Measurements from ENCODE around the gene CSNK2A2. TPM values are rescaled to one million over a fixed set of nuclear protein-coding genes. Genes with fewer than 3 reads are reported as not detected.

Gene CSNK2A2
- total and polyA plus RNA-seq, 9 of the 15 experiments (the other 6 are each of a cell fraction or from before 2014, with no cell fraction given) = 20.8 to 109 (median 44.7) TPM

GRCh38 chr16:58243528-58244004 lies 45.7 kb upstream of the CSNK2A2 start (continued):
- TF ChIP-seq MGA (IDR thresholded peaks at IDR 0.05) = peak; percentile 63
- no peak for TF ChIP-seq MXD1 (CRISPR knock-in tag; IDR thresholded peaks at IDR 0.05; ENCODE audit: borderline replicate concordance, poor library complexity, severe bottlenecking)
- no peak for TF ChIP-seq TSC22D4 (tag; IDR thresholded peaks at IDR 0.05)
- TF ChIP-seq ZBTB40 (IDR thresholded peaks at IDR 0.05) = peak; percentile 94
- TF ChIP-seq ZBTB40 (CRISPR knock-in tag; IDR thresholded peaks at IDR 0.05) = peak; percentile 98

Data from K562 (cell line).